GM12891 (cell line): Measurements from ENCODE around the gene RAB25.

Experiments
- POLR2A ChIP-seq: IDR thresholded peaks from 2 replicates; pipeline ENCODE4 v1.6.1; 2011; ENCODE audit warnings: low read depth, low read length, control low read depth
- POLR2AphosphoS5 ChIP-seq: IDR thresholded peaks from 2 replicates; pipeline ENCODE4 v1.6.1; 2011; ENCODE audit warnings: low read depth, low read length, control low read depth

GRCh38 chr1:156073110-156073687 is 12.2 kb downstream of the RAB25 start:
- TF ChIP-seq POLR2A (no peak), POLR2AphosphoS5 (no peak)
